SK-N-SH (cell line): ENCODE data around the gene TMEM163. TPM values are rescaled to one million over a fixed set of nuclear protein-coding genes. Genes with fewer than 3 reads are reported as not detected.

Experiments used
- CTCF ChIA-PET: fragments of 300-600, 350-600 bp; formaldehyde crosslinking; extraction: SDS; loops from one replicate; lab custom pipeline; 2021; lab: Yijun Ruan, JAX
- POLR2A ChIA-PET: fragments of 350-600 bp; sonication (Branson Sonifier 250); formaldehyde crosslinking; extraction: SDS; loops from one replicate; lab custom pipeline; 2020; ENCODE audit warnings: antibody characterized with exemption, inconsistent platforms; lab: Yijun Ruan, JAX
- DNase-seq: peaks from one replicate; pipeline ENCODE4 v3.0.0; 2012
- H2AFZ ChIP-seq: fragments of 200-600 bp; sonication (generic); 2 replicates; pipeline ENCODE4 v1.8.1; 2016; ENCODE audit warnings: antibody characterized with exemption, mild to moderate bottlenecking, low read depth
- H3F3A ChIP-seq: fragments of 200-600 bp; sonication (generic); replicated peaks from 2 replicates; pipeline ENCODE3; 2016; ENCODE audit warnings: antibody characterized with exemption, mild to moderate bottlenecking; ENCODE audit not compliant: insufficient read depth
- H3K27ac ChIP-seq, 2 experiments: fragments of 200-500 bp in 1 of 2; fragments of 200-600 bp in 1 of 2; sonication (Bioruptor generic) in 1 of 2; sonication (generic), shearing (Covaris generic) in 1 of 2; 2 replicates each; pipeline versions ENCODE4 v1.5.1 to v1.6.1; 2014 to 2016; ENCODE audit warnings: low read depth in 2 of 2, inconsistent platforms in 1 of 2, low read length in 1 of 2, mild to moderate bottlenecking in 1 of 2, mixed read lengths in 1 of 2
- H3K27me3 ChIP-seq: fragments of 200-600 bp; sonication (generic), shearing (Covaris generic); 2 replicates; pipeline ENCODE4 v1.6.1; 2016; ENCODE audit warnings: mixed run types; ENCODE audit not compliant: insufficient read depth
- H3K36me3 ChIP-seq, 2 experiments: fragments of 200-500 bp in 1 of 2; fragments of 200-600 bp in 1 of 2; sonication (Bioruptor generic) in 1 of 2; sonication (generic) in 1 of 2; replicated peaks in 1 of 2; 2 replicates each; pipeline versions ENCODE3 to v1.5.1; 2014 to 2016; ENCODE audit warnings: low read length in 1 of 2, mild to moderate bottlenecking in 1 of 2; ENCODE audit not compliant: insufficient read depth in 2 of 2, control insufficient read depth in 1 of 2
- H3K4me1 ChIP-seq, 2 experiments: fragments of 200-500 bp in 1 of 2; fragments of 200-600 bp in 1 of 2; sonication (Bioruptor generic) in 1 of 2; sonication (generic), shearing (Covaris generic) in 1 of 2; 2 replicates each; pipeline versions ENCODE4 v1.5.1 to v1.6.1; 2014 to 2016; ENCODE audit warnings: low read depth in 1 of 2, low read length in 1 of 2, mixed run types in 1 of 2; ENCODE audit not compliant: insufficient read depth in 2 of 2, control insufficient read depth in 1 of 2
- H3K4me2 ChIP-seq: fragments of 200-600 bp; sonication (generic), shearing (Covaris generic); 2 replicates; pipeline ENCODE4 v1.6.1; 2017; ENCODE audit warnings: mixed run types
- H3K4me3 ChIP-seq, 2 experiments: fragments of 200-500 bp in 1 of 2; fragments of 200-600 bp in 1 of 2; sonication (Bioruptor generic) in 1 of 2; sonication (generic), shearing (Covaris generic) in 1 of 2; 2 replicates each; pipeline versions ENCODE4 v1.5.1 to v1.8.1; 2014 to 2016; ENCODE audit warnings: low read depth in 2 of 2, inconsistent platforms in 1 of 2, low read length in 1 of 2, mild to moderate bottlenecking in 1 of 2, mixed read lengths in 1 of 2, moderate library complexity in 1 of 2
- H3K79me2 ChIP-seq: fragments of 200-600 bp; sonication (generic); 2 replicates; pipeline ENCODE4 v1.8.1; 2017; ENCODE audit warnings: mild to moderate bottlenecking; ENCODE audit not compliant: insufficient read depth
- H3K9ac ChIP-seq: fragments of 200-600 bp; sonication (generic); 2 replicates; pipeline ENCODE4 v1.6.1; 2017; ENCODE audit warnings: mixed run types
- H3K9me2 ChIP-seq: fragments of 200-600 bp; sonication (generic); 2 replicates; pipeline ENCODE4 v1.6.1; 2017; ENCODE audit warnings: mixed run types
- H3K9me3 ChIP-seq: fragments of 200-600 bp; sonication (generic); 2 replicates; pipeline ENCODE4 v1.6.1; 2017; ENCODE audit warnings: mixed run types, mild to moderate bottlenecking, moderate library complexity
- H4K20me1 ChIP-seq: fragments of 200-600 bp; sonication (generic); 2 replicates; pipeline ENCODE4 v1.6.1; 2017; ENCODE audit warnings: mild to moderate bottlenecking, mixed run types; ENCODE audit not compliant: insufficient read depth
- FOXM1 ChIP-seq: IDR thresholded peaks from 2 replicates; pipeline ENCODE4 v1.4.0; 2012; ENCODE audit warnings: low read depth, mild to moderate bottlenecking
- GABPA ChIP-seq: IDR thresholded peaks from 2 replicates; pipeline ENCODE4 v1.4.0; 2012; ENCODE audit warnings: low read depth, mild to moderate bottlenecking
- RXRA ChIP-seq: IDR thresholded peaks from 2 replicates; pipeline ENCODE4 v1.4.0; 2012; ENCODE audit warnings: low read depth, mild to moderate bottlenecking, borderline replicate concordance
- WGBS: methylation state at CpG from one replicate; pipeline ENCODE4 v1.1.6; 2017; ENCODE audit warnings: low lambda C conversion rate; 5-methylcytosine and 5-hydroxymethylcytosine counted together
- polyA plus RNA-seq, 3 experiments: library from polyadenylated mRNA; depleted of rRNA; stranded (reverse); fragments of >200 nt; gene quantifications; 2 replicates each; pipeline ENCODE4 v1.2.3, GENCODE V29; 2012
- TF ChIP-seq, protein P1 (sequence below): fragments of 200-600 bp; sonication (generic); IDR thresholded peaks from 2 replicates; pipeline ENCODE4 v1.6.1; 2017; ENCODE audit warnings: antibody characterized with exemption, mild to moderate bottlenecking, moderate library complexity
- TF ChIP-seq, protein P2 (sequence below): IDR thresholded peaks from 2 replicates; pipeline ENCODE4 v1.4.0; 2012; ENCODE audit warnings: low read depth
- TF ChIP-seq, protein P3 (sequence below): IDR thresholded peaks from 2 replicates; pipeline ENCODE4; 2012
- TF ChIP-seq, protein P4 (sequence below): fragments of 150-350 bp; IDR thresholded peaks from 2 replicates; pipeline ENCODE4 v1.6.1; 2016; ENCODE audit warnings: mild to moderate bottlenecking, low read depth, low read length

TMEM163 gene
- polyA plus RNA-seq, 1 of the 3 experiments (the other 2 are of a cell fraction): not detected

DNA sequence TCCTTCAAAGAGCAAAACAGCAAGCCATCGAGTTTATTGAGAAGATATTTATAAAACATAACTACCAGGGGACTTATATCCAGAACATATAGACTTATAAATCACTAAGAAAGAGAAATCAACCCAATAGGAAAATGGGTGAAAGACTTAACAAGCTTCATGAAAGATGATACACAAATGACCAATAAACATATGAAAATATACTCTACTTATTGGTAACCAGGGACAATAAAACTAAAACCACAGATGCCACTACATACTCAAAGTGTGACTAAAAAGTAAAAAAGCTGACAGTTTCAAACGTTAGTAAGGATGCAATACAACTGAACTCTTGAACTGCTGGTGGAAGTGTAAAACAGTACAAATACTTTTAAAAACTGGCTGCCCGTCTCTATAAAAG, 154.3 kb downstream of the TMEM163 start (continued):
- TF ChIP-seq, protein P1, sequence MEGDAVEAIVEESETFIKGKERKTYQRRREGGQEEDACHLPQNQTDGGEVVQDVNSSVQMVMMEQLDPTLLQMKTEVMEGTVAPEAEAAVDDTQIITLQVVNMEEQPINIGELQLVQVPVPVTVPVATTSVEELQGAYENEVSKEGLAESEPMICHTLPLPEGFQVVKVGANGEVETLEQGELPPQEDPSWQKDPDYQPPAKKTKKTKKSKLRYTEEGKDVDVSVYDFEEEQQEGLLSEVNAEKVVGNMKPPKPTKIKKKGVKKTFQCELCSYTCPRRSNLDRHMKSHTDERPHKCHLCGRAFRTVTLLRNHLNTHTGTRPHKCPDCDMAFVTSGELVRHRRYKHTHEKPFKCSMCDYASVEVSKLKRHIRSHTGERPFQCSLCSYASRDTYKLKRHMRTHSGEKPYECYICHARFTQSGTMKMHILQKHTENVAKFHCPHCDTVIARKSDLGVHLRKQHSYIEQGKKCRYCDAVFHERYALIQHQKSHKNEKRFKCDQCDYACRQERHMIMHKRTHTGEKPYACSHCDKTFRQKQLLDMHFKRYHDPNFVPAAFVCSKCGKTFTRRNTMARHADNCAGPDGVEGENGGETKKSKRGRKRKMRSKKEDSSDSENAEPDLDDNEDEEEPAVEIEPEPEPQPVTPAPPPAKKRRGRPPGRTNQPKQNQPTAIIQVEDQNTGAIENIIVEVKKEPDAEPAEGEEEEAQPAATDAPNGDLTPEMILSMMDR: no peak
- TF ChIP-seq, protein P2, sequence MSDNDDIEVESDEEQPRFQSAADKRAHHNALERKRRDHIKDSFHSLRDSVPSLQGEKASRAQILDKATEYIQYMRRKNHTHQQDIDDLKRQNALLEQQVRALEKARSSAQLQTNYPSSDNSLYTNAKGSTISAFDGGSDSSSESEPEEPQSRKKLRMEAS: no peak
- TF ChIP-seq GABPA: no peak

DNA sequence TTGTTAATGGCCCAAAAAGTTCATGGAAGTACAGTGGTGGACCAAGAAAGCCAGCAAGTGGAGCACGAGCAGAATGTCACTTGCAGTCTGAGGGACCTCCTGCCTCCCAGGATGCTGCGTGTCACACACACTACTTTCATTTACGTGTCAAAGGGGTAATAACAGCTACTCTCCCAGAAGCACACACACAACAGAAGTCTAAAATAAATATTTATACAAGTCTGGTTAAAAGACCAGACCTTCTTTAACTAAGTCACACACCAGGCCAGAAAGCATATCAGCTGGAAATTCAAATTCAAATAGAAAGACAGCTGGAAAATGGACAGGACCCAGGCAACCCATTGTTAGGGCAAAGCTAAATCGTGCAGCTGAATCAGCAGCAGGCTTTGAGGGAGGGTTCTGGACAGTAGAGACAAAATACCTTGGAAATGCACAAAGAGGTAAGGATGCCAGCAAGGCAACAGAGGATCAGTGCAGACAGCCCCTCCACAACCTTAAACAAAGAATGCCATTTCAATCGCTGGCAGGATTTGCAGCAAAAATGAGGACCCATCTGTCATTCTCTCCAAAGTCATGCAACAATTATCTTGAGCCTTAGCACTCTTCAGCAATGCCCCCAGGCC, 160.5 kb downstream of the TMEM163 start:
- H3K9me2 ChIP-seq: no peaks in the 10 kb centered on the region
- CTCF ChIA-PET: interaction anchor here (0.6 kb wide), 1 partner anchor 173 kb away, joined by 3 read pairs; no protein-coding TSS in a partner anchor
- H3K4me3 ChIP-seq: no peak overlapping the region
- no peaks in the 10 kb centered on the region for H3K79me2 ChIP-seq
- POLR2A ChIA-PET: no interaction called here
- peaks cover 0 to 3% of the 10 kb centered on the region in 2 experiments; a peak in 1 of 4 replicates for H3K4me1 ChIP-seq
- H4K20me1 ChIP-seq: no peaks in the 10 kb centered on the region
- H3F3A ChIP-seq: no peaks in the 10 kb centered on the region
- no peak overlapping the region for H3K9ac ChIP-seq
- H3K36me3 ChIP-seq: no peaks in the 10 kb centered on the region
- no peaks in the 10 kb centered on the region for H3K27me3 ChIP-seq
- TF ChIP-seq, protein P3, sequence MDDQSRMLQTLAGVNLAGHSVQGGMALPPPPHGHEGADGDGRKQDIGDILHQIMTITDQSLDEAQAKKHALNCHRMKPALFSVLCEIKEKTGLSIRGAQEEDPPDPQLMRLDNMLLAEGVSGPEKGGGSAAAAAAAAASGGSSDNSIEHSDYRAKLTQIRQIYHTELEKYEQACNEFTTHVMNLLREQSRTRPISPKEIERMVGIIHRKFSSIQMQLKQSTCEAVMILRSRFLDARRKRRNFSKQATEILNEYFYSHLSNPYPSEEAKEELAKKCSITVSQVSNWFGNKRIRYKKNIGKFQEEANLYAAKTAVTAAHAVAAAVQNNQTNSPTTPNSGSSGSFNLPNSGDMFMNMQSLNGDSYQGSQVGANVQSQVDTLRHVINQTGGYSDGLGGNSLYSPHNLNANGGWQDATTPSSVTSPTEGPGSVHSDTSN: no peak
- TF ChIP-seq FOXM1 (no peak), RXRA (no peak)
- TF ChIP-seq, protein P1: no peak
- TF ChIP-seq, protein P4, sequence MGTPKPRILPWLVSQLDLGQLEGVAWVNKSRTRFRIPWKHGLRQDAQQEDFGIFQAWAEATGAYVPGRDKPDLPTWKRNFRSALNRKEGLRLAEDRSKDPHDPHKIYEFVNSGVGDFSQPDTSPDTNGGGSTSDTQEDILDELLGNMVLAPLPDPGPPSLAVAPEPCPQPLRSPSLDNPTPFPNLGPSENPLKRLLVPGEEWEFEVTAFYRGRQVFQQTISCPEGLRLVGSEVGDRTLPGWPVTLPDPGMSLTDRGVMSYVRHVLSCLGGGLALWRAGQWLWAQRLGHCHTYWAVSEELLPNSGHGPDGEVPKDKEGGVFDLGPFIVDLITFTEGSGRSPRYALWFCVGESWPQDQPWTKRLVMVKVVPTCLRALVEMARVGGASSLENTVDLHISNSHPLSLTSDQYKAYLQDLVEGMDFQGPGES: no peak
- no peak overlapping the region; a peak in 1 of 4 replicates for H3K27ac ChIP-seq
- no peak for DNase-seq
- H3K9me3 ChIP-seq: no peaks in the 10 kb centered on the region
- no peak overlapping the region for H3K4me2 ChIP-seq
- 19% methylated on average over 5 of the region's 5 CpGs for WGBS
- H2AFZ ChIP-seq: no peak overlapping the region
